Ramos (cell line): Measurements from ENCODE around the gene PLA2G4D.

ENCODE experiments used
- in situ Hi-C: fragments of 300-500 bp; cut with MboI; formaldehyde crosslinking; loops from one replicate; pipeline ENCODE4 v1.14.3; 2022; ENCODE audit warnings: low sequenced_read_pairs; ENCODE audit not compliant: unreplicated experiment

PLA2G4D gene

GRCh38 chr15:42034628-42035434, 59.5 kb downstream of the PLA2G4D start:
- in situ Hi-C loops = no loop called here

GRCh38 chr15:42033214-42033873, 61.0 kb downstream of the PLA2G4D start:
- in situ Hi-C loops = no loop called here

GRCh38 chr15:42032376-42033213, 61.8 kb downstream of the PLA2G4D start:
- in situ Hi-C loops = no loop called here

GRCh38 chr15:42031198-42031915, 63.0 kb downstream of the PLA2G4D start:
- in situ Hi-C loops = no loop called here

GRCh38 chr15:42027521-42027920, 66.8 kb downstream of the PLA2G4D start:
- in situ Hi-C loops = no loop called here

DNA sequence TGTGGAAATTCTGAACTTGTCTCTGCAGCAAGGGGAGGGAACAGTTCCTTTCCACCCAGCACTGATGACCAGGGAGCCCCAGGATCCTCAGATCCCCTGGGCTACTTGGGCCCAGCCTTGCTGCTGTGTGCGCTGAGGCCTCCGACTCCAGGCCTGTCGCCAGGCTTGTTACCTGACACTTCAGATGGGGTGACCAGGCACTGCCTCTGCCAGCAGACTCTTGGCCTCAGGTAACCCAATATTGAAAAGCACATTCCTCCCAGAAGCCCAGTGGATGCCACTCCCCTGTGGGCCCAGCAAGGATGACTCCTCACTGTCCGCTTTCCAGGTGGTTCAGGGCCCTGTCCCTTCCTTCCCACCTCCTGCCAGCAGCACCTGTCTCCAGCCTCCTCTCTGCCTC, 70.1 kb downstream of the PLA2G4D start:
- in situ Hi-C loops = no loop called here

GRCh38 chr15:42021593-42021992, 72.8 kb downstream of the PLA2G4D start:
- in situ Hi-C loops = no loop called here

DNA sequence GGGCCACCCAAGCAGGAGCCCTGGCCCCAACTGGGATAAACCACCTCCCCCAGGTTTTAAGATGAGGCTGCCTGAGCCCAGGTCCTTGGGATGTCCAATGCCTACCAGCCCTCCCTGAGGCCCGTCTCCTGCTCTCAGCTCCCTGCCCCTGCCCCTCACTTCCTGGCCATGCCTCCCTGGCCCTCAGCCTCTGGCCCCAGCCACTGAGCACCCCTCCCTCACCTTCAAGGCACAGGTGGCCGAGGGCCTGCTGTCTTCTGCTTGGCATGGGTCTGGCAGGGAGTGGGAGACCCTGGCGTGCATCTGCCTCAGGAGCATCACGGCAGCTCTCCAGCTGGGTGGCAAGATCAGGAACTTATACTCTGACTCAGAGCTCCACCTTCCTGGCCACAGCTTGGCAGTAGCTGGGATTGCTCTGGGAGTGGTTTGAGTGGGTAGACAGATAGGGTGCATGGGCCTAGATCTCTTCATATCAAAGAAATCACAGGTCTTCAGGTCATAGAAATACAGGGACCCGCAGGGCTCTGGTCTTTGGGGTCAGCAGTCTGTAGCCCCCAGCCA, 73.6 kb downstream of the PLA2G4D start, which contains the start of gene PLA2G4E:
Gene PLA2G4E, minus strand, starts transcription at position 330 of the 561 bp plus-strand sequence. Its CDS starts 12 bp downstream, at position 318.
- in situ Hi-C loops = no loop called here

DNA sequence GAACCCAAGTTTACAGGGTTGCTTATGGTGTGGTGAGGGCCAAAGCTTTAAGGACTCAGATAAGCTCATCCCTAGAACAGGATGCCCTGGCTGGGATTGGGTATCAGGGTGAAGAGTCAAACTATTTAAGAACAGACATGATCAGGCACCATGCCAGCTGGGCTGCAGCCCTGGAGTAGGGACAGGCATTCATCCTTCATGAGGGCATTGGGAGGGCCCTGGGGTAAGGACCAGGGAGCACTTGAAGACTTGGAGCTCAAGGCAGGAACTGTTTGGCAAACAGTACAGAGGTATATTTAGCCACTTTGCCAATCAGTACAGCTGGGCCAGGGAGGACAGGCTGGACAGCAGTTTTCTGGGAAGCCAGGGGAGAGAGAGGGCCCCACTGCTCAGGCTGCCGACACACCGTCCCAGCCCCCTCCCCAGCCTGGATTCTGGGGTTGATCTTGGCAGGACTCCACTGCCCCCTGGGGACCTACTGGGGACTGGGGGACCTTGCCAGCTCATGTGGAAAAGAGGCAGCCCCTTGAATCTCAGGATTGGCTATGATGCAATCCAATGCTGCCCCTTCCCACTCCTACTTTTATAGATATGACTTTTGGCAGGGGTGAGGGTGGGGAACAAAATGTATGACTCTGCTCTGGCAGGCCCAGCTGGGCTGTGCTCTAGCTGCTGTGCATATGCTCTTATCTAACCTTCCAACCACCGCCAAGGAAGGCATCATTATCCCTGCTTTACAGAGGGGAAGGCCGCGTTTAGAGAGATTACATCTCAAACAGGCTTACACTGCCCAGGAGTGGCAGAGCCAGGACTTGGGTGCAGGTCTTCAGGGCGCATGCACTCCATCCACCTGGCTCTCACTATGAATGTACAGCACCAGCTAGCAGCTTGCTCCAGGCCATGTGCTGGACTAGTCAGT, 75.8 kb downstream of the PLA2G4D start:
- in situ Hi-C loops = no loop called here
